ENCODE measurements around the gene TCF4.

GRCh38 chr18:55268151-55268601, 319.8 kb downstream of the TCF4 start:
- no peak for TF ChIP-seq CTCF (IDR thresholded peaks at IDR 0.05; ENCODE audit: low read depth, low read length, missing input control)
- TF ChIP-seq HNF4A (conservative IDR thresholded peaks at IDR 0.05): peak in 1 of 2 donors; percentile 2
- no peak for TF ChIP-seq REST (IDR thresholded peaks at IDR 0.05)
- no peak for TF ChIP-seq RXRA (IDR thresholded peaks at IDR 0.05)
- no peak for TF ChIP-seq YY1 (IDR thresholded peaks at IDR 0.05)
- TF ChIP-seq, protein P1, sequence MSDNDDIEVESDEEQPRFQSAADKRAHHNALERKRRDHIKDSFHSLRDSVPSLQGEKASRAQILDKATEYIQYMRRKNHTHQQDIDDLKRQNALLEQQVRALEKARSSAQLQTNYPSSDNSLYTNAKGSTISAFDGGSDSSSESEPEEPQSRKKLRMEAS (IDR thresholded peaks at IDR 0.05): no peak
- TF ChIP-seq SP1 (IDR thresholded peaks at IDR 0.05): no peak
